K562 (cell line): ENCODE results near the gene PSD2. TPM values are rescaled to one million over a fixed set of nuclear protein-coding genes. Genes with fewer than 3 reads are reported as not detected.

Experiments
- ARHGAP35 ChIP-seq: fragments of 450-650 bp; IDR thresholded peaks from 2 replicates; pipeline ENCODE4 v1.6.1; 2018; ENCODE audit not compliant: partially characterized antibody
- CAMTA2 ChIP-seq: fragments of 250-450 bp; sonication (Bioruptor Pico); conservative IDR thresholded peaks from 2 replicates; pipeline ENCODE4 v1.5.1; 2022
- EGR1 ChIP-seq: fragments of 450-650 bp; conservative IDR thresholded peaks from 2 replicates; pipeline ENCODE4 v1.6.1; 2017; ENCODE audit warnings: mild to moderate bottlenecking
- FOXK1 ChIP-seq: sonication (generic); formaldehyde crosslinking; IDR thresholded peaks from 2 replicates; pipeline ENCODE4 v1.8.0; 2022; ENCODE audit warnings: missing genetic modification reagents, mild to moderate bottlenecking, borderline replicate concordance
- GATA2 ChIP-seq: sonication (generic); formaldehyde crosslinking; IDR thresholded peaks from 2 replicates; pipeline ENCODE4 v1.4.0; 2020; ENCODE audit warnings: mild to moderate bottlenecking, missing genetic modification reagents
- GTF2A2 ChIP-seq: IDR thresholded peaks from 2 replicates; pipeline ENCODE4 v1.6.1; 2016; ENCODE audit warnings: mild to moderate bottlenecking, missing genetic modification characterization, missing compliant biosample characterization
- HDAC2 ChIP-seq: fragments of 450-650 bp; IDR thresholded peaks from 2 replicates; pipeline ENCODE4 v1.6.1; 2016; ENCODE audit warnings: mild to moderate bottlenecking
- ILK ChIP-seq: fragments of 450-650 bp; IDR thresholded peaks from 2 replicates; pipeline ENCODE4 v1.6.1; 2016; ENCODE audit warnings: missing genetic modification characterization, low read depth, mild to moderate bottlenecking, missing compliant biosample characterization, moderate library complexity, borderline replicate concordance
- KDM1A ChIP-seq, 2 experiments: fragments of 450-650 bp; IDR thresholded peaks; 2 replicates each; pipeline ENCODE4 v1.6.1; 2016; ENCODE audit warnings: mild to moderate bottlenecking in 2 of 2
- LARP7 ChIP-seq: fragments of 450-650 bp; IDR thresholded peaks from 2 replicates; pipeline ENCODE4 v1.6.1; 2016
- MAFG ChIP-seq: fragments of 450-650 bp; conservative IDR thresholded peaks from 2 replicates; pipeline ENCODE4 v1.6.1; 2016; ENCODE audit warnings: missing genetic modification characterization, missing compliant biosample characterization
- MTA3 ChIP-seq: fragments of 450-650 bp; formaldehyde crosslinking; IDR thresholded peaks from 2 replicates; pipeline ENCODE4 v1.6.1; 2017; ENCODE audit warnings: mild to moderate bottlenecking, borderline replicate concordance
- NFE2 ChIP-seq: IDR thresholded peaks from 2 replicates; pipeline ENCODE4 v1.6.1; 2014; ENCODE audit warnings: antibody characterized with exemption, low read depth
- PHB2 ChIP-seq: fragments of 450-650 bp; IDR thresholded peaks from 2 replicates; pipeline ENCODE4 v1.6.1; 2017; ENCODE audit warnings: low read depth
- RUNX1 ChIP-seq: sonication (generic); IDR thresholded peaks from 2 replicates; pipeline ENCODE4 v1.6.1; 2016; ENCODE audit warnings: antibody characterized with exemption, low read depth
- SMAD2 ChIP-seq: fragments of 150-350 bp; IDR thresholded peaks from 2 replicates; pipeline ENCODE4 v1.6.1; 2014; ENCODE audit warnings: low read depth, mild to moderate bottlenecking, low read length
- SRF ChIP-seq, 2 experiments: fragments of 250-450, 450-650 bp in 1 of 2; sonication (Bioruptor Pico) in 1 of 2; sonication (generic) in 1 of 2; formaldehyde crosslinking; IDR thresholded peaks; 2 replicates each; pipeline versions ENCODE4 v1.5.0 to v1.5.1; 2020 to 2022; ENCODE audit warnings: mild to moderate bottlenecking in 1 of 2, missing genetic modification reagents in 1 of 2
- TBP ChIP-seq: optimal IDR thresholded peaks from 2 replicates; pipeline ENCODE3; 2011; ENCODE audit warnings: low read depth, low read length, improper control_type of control experiment
- TFAP4 ChIP-seq: sonication (generic); formaldehyde crosslinking; IDR thresholded peaks from 2 replicates; pipeline ENCODE4 v1.8.0; 2022; ENCODE audit warnings: missing genetic modification reagents, mild to moderate bottlenecking, moderate library complexity, borderline replicate concordance
- THRAP3 ChIP-seq: fragments of 450-650 bp; IDR thresholded peaks from 2 replicates; pipeline ENCODE4 v1.6.1; 2016; ENCODE audit warnings: mild to moderate bottlenecking, inconsistent platforms, borderline replicate concordance
- ZFP36 ChIP-seq: fragments of 150-350 bp; IDR thresholded peaks from 2 replicates; pipeline ENCODE4 v1.6.1; 2018; ENCODE audit warnings: low read length, low read depth; ENCODE audit not compliant: partially characterized antibody
- ZNF12 ChIP-seq: sonication (generic); formaldehyde crosslinking; IDR thresholded peaks from 2 replicates; pipeline ENCODE4 v1.4.0; 2020; ENCODE audit warnings: mild to moderate bottlenecking, missing genetic modification reagents
- ZNF740 ChIP-seq, 3 experiments: fragments of 200-800 bp in 1 of 3; sonication (Bioruptor generic) in 1 of 3; sonication (generic) in 1 of 3; formaldehyde crosslinking in 1 of 3; IDR thresholded peaks; 2 replicates each; pipeline versions ENCODE4 v1.6.1 to v1.8.0; 2016 to 2022; ENCODE audit warnings: mild to moderate bottlenecking in 2 of 3, missing compliant biosample characterization in 2 of 3, missing genetic modification characterization in 2 of 3, missing genetic modification reagents in 1 of 3
- ZNF780A ChIP-seq: fragments of 250-450 bp; sonication (Bioruptor Pico); IDR thresholded peaks from 2 replicates; pipeline ENCODE4 v1.5.0; 2021; ENCODE audit warnings: mild to moderate bottlenecking
- polyA plus RNA-seq, 8 experiments: library from polyadenylated mRNA; depleted of rRNA in 4 of 8; stranded (reverse) in 5 of 8; unstranded in 3 of 8; fragments of >200 nt; fragmentation: Nextera tagmentation in 2 of 8; fragmentation: Illumina TruSeq in 1 of 8; extraction: Ambion mirVana in 2 of 8; extraction: Trizol in 1 of 8; gene quantifications; 2 replicates each; pipeline versions ENCODE4 v1.2.1 to v1.2.3, GENCODE V29; 2011 to 2014; ENCODE audit warnings: inconsistent platforms in 1 of 8, missing spikeins in 1 of 8
- total RNA-seq, 7 experiments: library from RNA; depleted of rRNA in 6 of 7; stranded (reverse); fragments of >200 nt in 6 of 7; fragmentation: Illumina TruSeq in 2 of 7; extraction: Trizol in 2 of 7; gene quantifications; 2 replicates each; pipeline versions ENCODE4 v1.2.1 to v1.2.3, GENCODE V29; 2011 to 2021; ENCODE audit warnings: low replicate concordance in 1 of 7
- TF ChIP-seq, protein P1 (sequence below): fragments of 250-450 bp; sonication (Bioruptor Pico); IDR thresholded peaks from 2 replicates; pipeline ENCODE4 v1.8.0; 2021; ENCODE audit warnings: borderline replicate concordance, mild to moderate bottlenecking, moderate library complexity; ENCODE audit not compliant: poor library complexity, severe bottlenecking
- TF ChIP-seq, protein P2 (sequence below): sonication (generic); formaldehyde crosslinking; IDR thresholded peaks from 2 replicates; pipeline ENCODE4 v1.8.1; 2023; ENCODE audit warnings: mild to moderate bottlenecking, missing genetic modification reagents

Gene PSD2
- total and polyA plus RNA-seq, 9 of the 15 experiments (the other 6 are each of a cell fraction or from before 2014, with no cell fraction given): 0.01 to 0.09 (median 0.04) TPM; not detected in 4

GRCh38 chr5:139746691-139747582 lies 48.7 kb upstream of the PSD2 start (continued):
- TF ChIP-seq GATA2 (CRISPR knock-in tag): peak; percentile 82
- no peak for TF ChIP-seq ZNF740 (CRISPR knock-in tag; IDR thresholded peaks at IDR 0.05)
- TF ChIP-seq ZNF740 (tag; IDR thresholded peaks at IDR 0.05): no peak
- peak; percentile 77 for TF ChIP-seq ARHGAP35
- no peak for TF ChIP-seq SMAD2
- no peak for TF ChIP-seq CAMTA2
- TF ChIP-seq FOXK1 (CRISPR knock-in tag): no peak
- TF ChIP-seq KDM1A (IDR thresholded peaks at IDR 0.05): peak; percentile 88 to 92
- TF ChIP-seq ZFP36: peak; percentile 72
- TF ChIP-seq MAFG: no peak
- TF ChIP-seq HDAC2: peak; percentile 57; the same call in 1 of the 2 replicates
- no peak for TF ChIP-seq NFE2
- TF ChIP-seq RUNX1: no peak
- TF ChIP-seq ZNF12 (CRISPR knock-in tag): no peak
- TF ChIP-seq, protein P1, sequence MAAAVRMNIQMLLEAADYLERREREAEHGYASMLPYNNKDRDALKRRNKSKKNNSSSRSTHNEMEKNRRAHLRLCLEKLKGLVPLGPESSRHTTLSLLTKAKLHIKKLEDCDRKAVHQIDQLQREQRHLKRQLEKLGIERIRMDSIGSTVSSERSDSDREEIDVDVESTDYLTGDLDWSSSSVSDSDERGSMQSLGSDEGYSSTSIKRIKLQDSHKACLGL: no peak
- TF ChIP-seq, protein P2, sequence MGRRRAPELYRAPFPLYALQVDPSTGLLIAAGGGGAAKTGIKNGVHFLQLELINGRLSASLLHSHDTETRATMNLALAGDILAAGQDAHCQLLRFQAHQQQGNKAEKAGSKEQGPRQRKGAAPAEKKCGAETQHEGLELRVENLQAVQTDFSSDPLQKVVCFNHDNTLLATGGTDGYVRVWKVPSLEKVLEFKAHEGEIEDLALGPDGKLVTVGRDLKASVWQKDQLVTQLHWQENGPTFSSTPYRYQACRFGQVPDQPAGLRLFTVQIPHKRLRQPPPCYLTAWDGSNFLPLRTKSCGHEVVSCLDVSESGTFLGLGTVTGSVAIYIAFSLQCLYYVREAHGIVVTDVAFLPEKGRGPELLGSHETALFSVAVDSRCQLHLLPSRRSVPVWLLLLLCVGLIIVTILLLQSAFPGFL: no peak
- 0 out of 2 replicates have a peak, but pooled peaks have one; percentile 13 for TF ChIP-seq PHB2
- TF ChIP-seq EGR1: peak; percentile 66
- no peak for TF ChIP-seq ZNF780A (CRISPR knock-in tag)
- TF ChIP-seq MTA3: no peak
- no peak for TF ChIP-seq THRAP3
- TF ChIP-seq GTF2A2: no peak
- no peak for TF ChIP-seq SRF (CRISPR knock-in tag; IDR thresholded peaks at IDR 0.05)
- no peak for TF ChIP-seq TBP
- TF ChIP-seq ILK (tag): no peak
- peak; percentile 51; the same call in 1 of the 2 replicates for TF ChIP-seq TFAP4
- TF ChIP-seq LARP7: peak; percentile 73; the same call in 1 of the 2 replicates
